OCI-LY1 (cell line): Measurements from ENCODE around the gene AQP12B.

Source experiments
- EZH2 ChIP-seq: fragments of 200-600 bp; sonication (generic), shearing (Covaris generic); IDR thresholded peaks from 2 replicates; pipeline ENCODE4 v1.8.0; 2017; ENCODE audit warnings: borderline replicate concordance, mixed run types, mild to moderate bottlenecking, antibody characterized with exemption, low read length, moderate library complexity, mixed read lengths
- TF ChIP-seq, protein P1 (sequence below): fragments of 200-600 bp; sonication (generic), shearing (Covaris generic); IDR thresholded peaks from 2 replicates; pipeline ENCODE4 v1.5.1; 2017; ENCODE audit warnings: mild to moderate bottlenecking, antibody characterized with exemption, low read length, moderate library complexity, mixed read lengths

DNA sequence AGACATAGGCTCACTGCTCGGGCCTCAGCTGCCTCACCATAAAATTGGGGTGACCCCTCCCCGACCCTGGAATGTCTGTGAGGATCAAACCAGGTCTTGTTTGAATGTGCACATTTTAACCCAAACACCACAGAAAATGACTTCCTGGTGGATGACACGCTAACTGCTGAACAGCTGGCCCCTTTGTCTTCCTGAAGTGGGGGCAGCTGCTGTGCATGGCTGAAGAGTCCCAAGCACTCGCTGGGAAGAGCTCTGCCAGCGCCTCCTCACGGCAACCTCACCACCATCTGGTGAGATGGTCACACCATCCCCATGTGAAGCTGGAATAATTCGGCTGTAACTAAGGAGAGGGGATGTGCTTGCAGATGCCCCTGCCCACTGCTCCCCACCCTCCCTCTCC, 43.0 kb upstream of the AQP12B start:
- TF ChIP-seq, protein P1, sequence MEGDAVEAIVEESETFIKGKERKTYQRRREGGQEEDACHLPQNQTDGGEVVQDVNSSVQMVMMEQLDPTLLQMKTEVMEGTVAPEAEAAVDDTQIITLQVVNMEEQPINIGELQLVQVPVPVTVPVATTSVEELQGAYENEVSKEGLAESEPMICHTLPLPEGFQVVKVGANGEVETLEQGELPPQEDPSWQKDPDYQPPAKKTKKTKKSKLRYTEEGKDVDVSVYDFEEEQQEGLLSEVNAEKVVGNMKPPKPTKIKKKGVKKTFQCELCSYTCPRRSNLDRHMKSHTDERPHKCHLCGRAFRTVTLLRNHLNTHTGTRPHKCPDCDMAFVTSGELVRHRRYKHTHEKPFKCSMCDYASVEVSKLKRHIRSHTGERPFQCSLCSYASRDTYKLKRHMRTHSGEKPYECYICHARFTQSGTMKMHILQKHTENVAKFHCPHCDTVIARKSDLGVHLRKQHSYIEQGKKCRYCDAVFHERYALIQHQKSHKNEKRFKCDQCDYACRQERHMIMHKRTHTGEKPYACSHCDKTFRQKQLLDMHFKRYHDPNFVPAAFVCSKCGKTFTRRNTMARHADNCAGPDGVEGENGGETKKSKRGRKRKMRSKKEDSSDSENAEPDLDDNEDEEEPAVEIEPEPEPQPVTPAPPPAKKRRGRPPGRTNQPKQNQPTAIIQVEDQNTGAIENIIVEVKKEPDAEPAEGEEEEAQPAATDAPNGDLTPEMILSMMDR = no peak
- no peak for TF ChIP-seq EZH2
